NK-92 (cell line): ENCODE measurements around the gene TMEM223.
A peak's percentile ranks its signal among the peaks of the same experiment; 100 is the strongest.
"Not testable (repeated sequence)": the region's sequence is repeated elsewhere in the genome, so short reads cannot be mapped to it uniquely, and the experiment has no call there.

Experiments used
- DNase-seq: peaks from one replicate; lab custom pipeline; 2025; ENCODE audit not compliant: unreplicated experiment; lab: John Stamatoyannopoulos, UW

The TMEM223 gene

GRCh38 chr11:62804310-62805075 is 12.7 kb upstream of the TMEM223 start:
- no peak for DNase-seq

GRCh38 chr11:62801071-62801470 is 9.3 kb upstream of the TMEM223 start:
- no peak for DNase-seq

GRCh38 chr11:62799486-62799885 is 7.7 kb upstream of the TMEM223 start:
- DNase-seq = no peak

GRCh38 chr11:62796281-62796680 is 4.5 kb upstream of the TMEM223 start:
- no peak for DNase-seq

GRCh38 chr11:62794201-62794775 is 2.5 kb upstream of the TMEM223 start:
- DNase-seq = no peak

GRCh38 chr11:62792202-62792575 is 383 bp upstream of the TMEM223 start:
- DNase-seq = no peak

- DNase-seq = no peak
Measured at GRCh38 chr11:62789576-62789975, 2.2 kb downstream of the TMEM223 start.

GRCh38 chr11:62788991-62789390 is 2.8 kb downstream of the TMEM223 start:
- no peak for DNase-seq

GRCh38 chr11:62787005-62787759 is 4.6 kb downstream of the TMEM223 start, which contains the start of gene TMEM179B:
TMEM179B (plus strand) TSS chr11:62787402; CDS start chr11:62787432, 30 bp downstream.
- DNase-seq = peak; percentile 85

GRCh38 chr11:62786318-62787004 is 5.3 kb downstream of the TMEM223 start:
- no peak for DNase-seq

GRCh38 chr11:62782753-62783152 is 9.1 kb downstream of the TMEM223 start:
- DNase-seq = no peak

GRCh38 chr11:62778441-62778840 is 13.4 kb downstream of the TMEM223 start:
- no peak for DNase-seq

- DNase-seq = no peak
Measured at GRCh38 chr11:62777389-62777788, 14.4 kb downstream of the TMEM223 start.

GRCh38 chr11:62775646-62776045 is 16.2 kb downstream of the TMEM223 start:
- no peak for DNase-seq

GRCh38 chr11:62774407-62774806 is 17.4 kb downstream of the TMEM223 start:
- no peak for DNase-seq

GRCh38 chr11:62771144-62772021 is 20.4 kb downstream of the TMEM223 start, which contains the start of gene TAF6L:
TAF6L (plus strand) TSS chr11:62771396; CDS start chr11:62775784, 4,388 bp downstream.
- no peak for DNase-seq

- DNase-seq = no peak
Measured at GRCh38 chr11:62770778-62771143, 21.0 kb downstream of the TMEM223 start.

- DNase-seq = not testable (repeated sequence)
Measured at GRCh38 chr11:62760867-62761227, 31.0 kb downstream of the TMEM223 start.

- no peak for DNase-seq
Measured at GRCh38 chr11:62757846-62758788, 33.7 kb downstream of the TMEM223 start.
